GM13977 (cell line): ENCODE measurements around the gene DUSP22.
"Not testable (repeated sequence)": the region's sequence is repeated elsewhere in the genome, so short reads cannot be mapped to it uniquely, and the experiment has no call there.

Experiments
- DNase-seq: peaks from one replicate; pipeline ENCODE4 v3.0.0; 2012; ENCODE audit warnings: low spot score
- in situ Hi-C: fragments of 300-500 bp; cut with MboI; formaldehyde crosslinking; loops from one replicate; pipeline ENCODE4 v1.12.0; 2022; ENCODE audit warnings: low sequenced_read_pairs, low pct_unique_long_range_greater_than_20kb, mixed read lengths, inconsistent platforms; ENCODE audit not compliant: unreplicated experiment
- TF ChIP-seq, protein P1 (sequence below): IDR thresholded peaks from 2 replicates; pipeline ENCODE4 v1.5.1; 2012; ENCODE audit warnings: mild to moderate bottlenecking, control low read depth; ENCODE audit not compliant: insufficient read depth; ENCODE audit errors: extremely low read depth, missing control alignments

Gene DUSP22

GRCh38 chr6:374956-375355 lies 82.7 kb downstream of the DUSP22 start:
- DNase-seq: no peak
- in situ Hi-C loops: no loop called here
- TF ChIP-seq, protein P1, sequence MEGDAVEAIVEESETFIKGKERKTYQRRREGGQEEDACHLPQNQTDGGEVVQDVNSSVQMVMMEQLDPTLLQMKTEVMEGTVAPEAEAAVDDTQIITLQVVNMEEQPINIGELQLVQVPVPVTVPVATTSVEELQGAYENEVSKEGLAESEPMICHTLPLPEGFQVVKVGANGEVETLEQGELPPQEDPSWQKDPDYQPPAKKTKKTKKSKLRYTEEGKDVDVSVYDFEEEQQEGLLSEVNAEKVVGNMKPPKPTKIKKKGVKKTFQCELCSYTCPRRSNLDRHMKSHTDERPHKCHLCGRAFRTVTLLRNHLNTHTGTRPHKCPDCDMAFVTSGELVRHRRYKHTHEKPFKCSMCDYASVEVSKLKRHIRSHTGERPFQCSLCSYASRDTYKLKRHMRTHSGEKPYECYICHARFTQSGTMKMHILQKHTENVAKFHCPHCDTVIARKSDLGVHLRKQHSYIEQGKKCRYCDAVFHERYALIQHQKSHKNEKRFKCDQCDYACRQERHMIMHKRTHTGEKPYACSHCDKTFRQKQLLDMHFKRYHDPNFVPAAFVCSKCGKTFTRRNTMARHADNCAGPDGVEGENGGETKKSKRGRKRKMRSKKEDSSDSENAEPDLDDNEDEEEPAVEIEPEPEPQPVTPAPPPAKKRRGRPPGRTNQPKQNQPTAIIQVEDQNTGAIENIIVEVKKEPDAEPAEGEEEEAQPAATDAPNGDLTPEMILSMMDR: no peak

- in situ Hi-C loops: no loop called here
- TF ChIP-seq, protein P1: no peak
- DNase-seq: no peak
Observed at GRCh38 chr6:376827-377640, 84.7 kb downstream of the DUSP22 start.

- not testable (repeated sequence) for DNase-seq
Observed at GRCh38 chr6:377641-378020, 85.3 kb downstream of the DUSP22 start.

GRCh38 chr6:378090-378957 lies 86.0 kb downstream of the DUSP22 start:
- TF ChIP-seq, protein P1: no peak
- peak; percentile 88 for DNase-seq
- in situ Hi-C loops: no loop called here

More at GRCh38 chr6:377641-378020, 85.3 kb downstream of the DUSP22 start:
- in situ Hi-C loops: not testable (repeated sequence)

- no peak for DNase-seq
- TF ChIP-seq, protein P1: no peak
- in situ Hi-C loops: no loop called here
Observed at GRCh38 chr6:378958-379409, 86.7 kb downstream of the DUSP22 start.

GRCh38 chr6:379410-380181 lies 87.3 kb downstream of the DUSP22 start:
- DNase-seq: peak; percentile 62
- TF ChIP-seq, protein P1: no peak
- in situ Hi-C loops: no loop called here
